ENCODE data around the gene SLC30A3. TPM values are rescaled to one million over a fixed set of nuclear protein-coding genes. Genes with fewer than 3 reads are reported as not detected.

Gene SLC30A3
- total RNA-seq, 1 experiment from 2014 or later: 45.6 TPM

GRCh38 chr2:27249891-27250651 lies 12.8 kb downstream of the SLC30A3 start:
- DNase-seq (ENCODE audit: low spot score): peak; percentile 69
- TF ChIP-seq EZH2 (IDR thresholded peaks at IDR 0.05; ENCODE audit: borderline replicate concordance, low read depth, low read length, poor library complexity, severe bottlenecking): no peak
- TF ChIP-seq CTCF (conservative IDR thresholded peaks at IDR 0.05; ENCODE audit: low read depth, low read length): peak; percentile 91
- no peak overlapping the region for H3K4me3 ChIP-seq (ENCODE audit: low read depth, low read length, poor library complexity, severe bottlenecking)
- no peak overlapping the region for H3K27ac ChIP-seq (ENCODE audit: low read depth, low read length, poor library complexity, severe bottlenecking)
- BruUV-seq (replicated peaks): no TSS peak
- intact Hi-C loops (cut with micrococcal nuclease; ENCODE audit: unreplicated experiment): no loop called here
- ChIA-PET POLR2A (ENCODE audit: low non-redundant PET) (no interaction called here), CTCF (no interaction called here)
- H3K36me3 ChIP-seq (ENCODE audit: insufficient read depth, low read length, poor library complexity, severe bottlenecking): peaks cover under 1% of the 10 kb centered on the region
- no peaks in the 10 kb centered on the region for H3K27me3 ChIP-seq (replicated peaks; ENCODE audit: insufficient read depth, low read depth, low read length, poor library complexity)
- no peaks in the 10 kb centered on the region for H3K4me1 ChIP-seq (ENCODE audit: insufficient read depth, low read length, poor library complexity, severe bottlenecking)
- H3K9me3 ChIP-seq (ENCODE audit: low read depth, low read length, poor library complexity, severe bottlenecking): no peaks in the 10 kb centered on the region

- no peak for DNase-seq (ENCODE audit: low spot score)
- H3K27me3 ChIP-seq (replicated peaks; ENCODE audit: insufficient read depth, low read depth, low read length, poor library complexity): no peaks in the 10 kb centered on the region
- POLR2A ChIA-PET (ENCODE audit: low non-redundant PET): no interaction called here
- no peak overlapping the region for H3K27ac ChIP-seq (ENCODE audit: low read depth, low read length, poor library complexity, severe bottlenecking)
- TF ChIP-seq CTCF (conservative IDR thresholded peaks at IDR 0.05; ENCODE audit: low read depth, low read length) (no peak), EZH2 (IDR thresholded peaks at IDR 0.05; ENCODE audit: borderline replicate concordance, low read depth, low read length, poor library complexity, severe bottlenecking) (no peak)
- H3K36me3 ChIP-seq (ENCODE audit: insufficient read depth, low read length, poor library complexity, severe bottlenecking): peaks cover 4% of the 10 kb centered on the region
- H3K9me3 ChIP-seq (ENCODE audit: low read depth, low read length, poor library complexity, severe bottlenecking): no peaks in the 10 kb centered on the region
- intact Hi-C loops (cut with micrococcal nuclease; ENCODE audit: unreplicated experiment): no loop called here
- H3K4me3 ChIP-seq (ENCODE audit: low read depth, low read length, poor library complexity, severe bottlenecking): no peak overlapping the region
- no TSS peak for BruUV-seq (replicated peaks)
- H3K4me1 ChIP-seq (ENCODE audit: insufficient read depth, low read length, poor library complexity, severe bottlenecking): no peaks in the 10 kb centered on the region
- CTCF ChIA-PET: interaction anchor here (0.5 to 1.0 kb wide), 3 partner anchors 29 to 447 kb away, joined by 3 to 4 read pairs (median 3); no protein-coding TSS in a partner anchor
Measured at GRCh38 chr2:27249159-27249890, 13.5 kb downstream of the SLC30A3 start.

GRCh38 chr2:27247893-27248292 lies 15.0 kb downstream of the SLC30A3 start:
- Histone ChIP-seq H3K27ac (ENCODE audit: low read depth, low read length, poor library complexity, severe bottlenecking) (no peak overlapping the region), H3K4me3 (ENCODE audit: low read depth, low read length, poor library complexity, severe bottlenecking) (no peak overlapping the region), H3K9me3 (ENCODE audit: low read depth, low read length, poor library complexity, severe bottlenecking) (no peaks in the 10 kb centered on the region), H3K36me3 (ENCODE audit: insufficient read depth, low read length, poor library complexity, severe bottlenecking) (peaks cover 18% of the 10 kb centered on the region), H3K27me3 (replicated peaks; ENCODE audit: insufficient read depth, low read depth, low read length, poor library complexity) (no peaks in the 10 kb centered on the region), H3K4me1 (ENCODE audit: insufficient read depth, low read length, poor library complexity, severe bottlenecking) (no peaks in the 10 kb centered on the region)
- no peak for DNase-seq (ENCODE audit: low spot score)
- CTCF ChIA-PET: no interaction called here
- intact Hi-C loops (cut with micrococcal nuclease; ENCODE audit: unreplicated experiment): no loop called here
- BruUV-seq (replicated peaks): no TSS peak
- no peak for TF ChIP-seq CTCF (conservative IDR thresholded peaks at IDR 0.05; ENCODE audit: low read depth, low read length)
- TF ChIP-seq EZH2 (IDR thresholded peaks at IDR 0.05; ENCODE audit: borderline replicate concordance, low read depth, low read length, poor library complexity, severe bottlenecking): no peak
- POLR2A ChIA-PET (ENCODE audit: low non-redundant PET): interaction anchor here (0.6 kb wide), 2 partner anchors 33 to 160 kb away, joined by 3 read pairs; no protein-coding TSS in a partner anchor

Measured in A673 (cell line).